GM11168 (cell line): Measurements from ENCODE around the gene DCX.

ENCODE experiments used
- in situ Hi-C: fragments of 300-500 bp; cut with MboI; formaldehyde crosslinking; loops from one replicate; pipeline ENCODE4 v1.12.0; 2022; ENCODE audit warnings: low sequenced_read_pairs; ENCODE audit not compliant: unreplicated experiment

The DCX gene

GRCh38 chrX:111411983-111412382 is at the start of gene DCX:
DCX (minus strand) TSS chrX:111412192; CDS start chrX:111410398, 1,794 bp downstream.
- in situ Hi-C loops = no loop called here

DNA sequence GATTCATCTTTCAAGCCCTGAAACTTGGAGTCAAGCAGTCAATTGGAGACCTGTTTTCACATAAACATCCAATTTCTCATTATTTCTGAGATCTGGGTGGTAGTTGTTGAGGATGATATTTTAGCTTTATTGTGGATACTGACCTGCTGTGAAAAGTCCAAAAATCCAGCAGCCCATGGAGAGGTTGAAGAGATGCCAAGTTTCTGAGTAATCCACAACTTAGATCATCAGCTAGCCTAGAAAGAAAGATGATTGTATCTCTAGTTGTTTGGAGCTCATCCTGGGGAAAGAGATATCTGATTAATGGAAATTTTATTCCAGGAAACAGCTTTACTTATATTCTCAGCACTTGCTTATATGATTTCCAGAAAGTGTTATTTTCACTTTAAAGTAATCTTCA is 48.6 kb upstream of the DCX start:
- in situ Hi-C loops = no loop called here

- in situ Hi-C loops = no loop called here
These were observed 35.3 kb upstream of the DCX start for GRCh38 chrX:111447298-111447697.

GRCh38 chrX:111445485-111445884 is 33.5 kb upstream of the DCX start:
- in situ Hi-C loops = no loop called here

- in situ Hi-C loops = no loop called here
These were observed 32.9 kb upstream of the DCX start for GRCh38 chrX:111444881-111445280.

- in situ Hi-C loops = no loop called here
These were observed 32.0 kb upstream of the DCX start for GRCh38 chrX:111443946-111444345.

GRCh38 chrX:111442791-111443190 is 30.8 kb upstream of the DCX start:
- in situ Hi-C loops = no loop called here

DNA sequence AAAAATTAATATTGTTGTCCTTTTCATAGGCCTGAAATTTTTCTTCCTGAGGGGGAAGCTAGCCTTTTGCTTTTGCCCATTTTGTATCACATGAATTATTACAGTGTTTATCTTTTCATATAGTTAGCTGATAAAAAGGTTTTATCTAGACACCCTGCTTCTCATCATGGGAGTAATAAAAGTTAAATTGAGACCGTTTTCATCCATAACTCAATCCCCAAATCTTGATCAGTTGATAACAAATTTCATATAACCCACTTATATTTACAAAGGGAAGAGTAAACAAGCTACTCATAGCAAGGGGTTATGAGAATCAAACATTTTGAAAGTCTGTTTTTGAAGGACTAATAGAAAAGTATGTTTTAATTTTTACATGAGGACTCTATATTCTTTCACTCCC is 23.5 kb upstream of the DCX start:
- in situ Hi-C loops = no loop called here

- in situ Hi-C loops = no loop called here
These were observed 19.0 kb upstream of the DCX start for GRCh38 chrX:111431001-111431400.

- in situ Hi-C loops = no loop called here
These were observed 435 bp downstream of the DCX start for GRCh38 chrX:111411557-111411956.

DNA sequence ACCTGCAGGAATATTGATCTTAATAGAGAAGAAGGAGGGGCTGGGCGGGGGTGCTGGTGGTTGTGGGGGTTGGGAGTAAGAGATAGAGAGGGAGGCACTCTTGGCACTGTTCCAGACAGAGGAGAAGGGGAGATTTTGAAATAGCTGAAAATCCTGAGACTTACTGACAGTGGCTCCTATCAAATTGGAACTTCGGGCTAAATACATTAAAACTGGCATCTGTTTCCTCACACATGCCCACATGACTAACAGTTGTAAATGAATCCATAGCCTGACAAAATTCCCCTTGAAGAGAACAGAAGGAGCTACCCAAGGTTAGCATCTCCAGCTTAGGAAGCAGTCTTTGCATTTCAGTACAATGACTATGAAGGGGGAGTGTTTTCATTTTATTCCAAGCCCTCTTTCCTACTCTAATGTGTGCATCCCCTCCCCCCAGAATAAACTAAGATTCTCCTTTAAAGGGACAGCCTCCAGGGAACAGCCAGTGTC is 1.4 kb downstream of the DCX start:
- in situ Hi-C loops = no loop called here

DNA sequence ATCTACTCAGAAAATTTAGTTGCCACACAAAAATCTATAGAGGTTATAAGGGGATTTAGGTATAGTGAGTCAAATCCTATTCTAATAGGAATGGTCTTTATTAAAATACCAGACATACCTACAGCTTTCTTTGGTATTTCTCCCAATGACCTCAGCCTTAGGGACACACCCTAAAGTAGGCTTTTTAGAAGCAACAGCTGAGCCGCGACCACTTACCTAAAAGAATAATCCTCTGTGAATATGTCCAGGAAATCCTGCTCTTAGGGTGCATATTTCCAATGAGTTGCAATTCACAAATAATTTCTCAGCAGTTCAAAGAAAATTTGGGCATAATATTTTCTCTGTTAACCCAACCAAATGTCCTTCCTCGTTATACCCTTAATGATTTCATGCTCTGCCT is 2.7 kb downstream of the DCX start:
- in situ Hi-C loops = no loop called here

DNA sequence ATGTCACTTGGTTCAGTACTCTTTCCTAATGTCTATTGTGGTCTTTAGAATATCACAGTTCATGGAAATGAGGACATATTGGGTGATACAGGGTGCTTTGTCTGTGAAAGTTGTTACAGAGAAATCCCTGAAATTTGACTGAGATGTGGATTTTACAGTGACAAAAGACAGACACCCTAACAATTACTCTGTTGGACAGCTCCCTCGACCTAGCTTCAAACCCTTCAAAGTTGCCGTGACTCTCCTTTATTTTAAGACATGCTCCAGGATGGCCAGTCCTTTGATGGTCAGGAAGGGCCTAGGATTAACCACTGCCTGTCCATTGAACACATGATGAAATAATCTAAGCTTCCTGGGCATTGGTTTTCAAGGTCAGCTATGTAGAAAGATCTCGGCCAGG is 4.0 kb downstream of the DCX start:
- in situ Hi-C loops = no loop called here

GRCh38 chrX:111402344-111402743 is 9.6 kb downstream of the DCX start:
- in situ Hi-C loops = no loop called here

GRCh38 chrX:111395149-111395548 is 16.8 kb downstream of the DCX start:
- in situ Hi-C loops = no loop called here

- in situ Hi-C loops = no loop called here
These were observed 17.4 kb downstream of the DCX start for GRCh38 chrX:111394569-111394968.

- in situ Hi-C loops = no loop called here
These were observed 24.4 kb downstream of the DCX start for GRCh38 chrX:111387470-111388070.

DNA sequence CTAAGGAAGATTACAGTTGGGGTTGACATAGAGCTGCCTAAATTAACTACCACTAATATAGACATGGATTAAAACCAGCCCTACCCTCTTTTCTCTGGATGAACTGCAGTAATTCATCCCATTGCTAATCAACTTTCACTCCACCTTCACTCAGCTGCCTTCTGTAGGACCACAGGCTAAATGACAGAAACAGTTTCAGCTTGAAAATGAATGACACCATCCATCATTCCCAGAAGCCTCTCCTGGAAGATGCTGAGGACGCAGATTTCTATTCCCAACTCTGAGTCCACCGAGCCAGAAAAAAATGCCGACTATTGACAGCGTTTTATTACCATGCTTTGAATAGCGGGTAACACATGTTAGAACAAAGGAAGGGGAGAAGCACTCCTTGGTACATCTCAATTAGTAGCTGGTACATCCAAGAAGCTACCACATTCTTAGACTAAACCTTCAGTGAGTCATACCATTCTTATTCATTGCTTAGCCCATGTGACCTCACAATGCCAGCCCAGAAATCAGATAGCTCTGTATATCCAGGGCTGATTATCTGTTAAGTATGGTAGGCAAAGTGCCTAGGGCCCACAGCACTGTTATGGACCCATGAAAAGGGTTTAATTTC is 25.3 kb downstream of the DCX start:
- in situ Hi-C loops = no loop called here

DNA sequence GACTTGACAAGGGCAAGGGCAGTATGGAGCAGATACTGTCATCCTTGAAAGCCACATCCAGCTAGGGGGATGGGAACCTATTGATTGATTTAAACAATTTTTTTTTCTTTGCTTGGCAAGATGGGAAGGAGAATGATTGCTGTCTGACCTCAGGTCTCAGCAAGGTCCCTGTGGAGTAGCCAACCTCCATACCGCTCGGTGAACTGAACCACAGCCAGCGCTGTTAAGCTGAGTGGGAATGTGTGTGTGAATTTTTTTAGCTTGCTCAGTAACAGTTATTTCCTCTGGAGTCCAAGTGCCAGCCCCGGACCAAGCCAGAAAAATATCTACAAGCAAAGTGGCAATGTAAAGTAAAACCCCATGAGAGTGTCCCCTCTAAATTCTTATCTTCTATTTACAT is 25.9 kb downstream of the DCX start:
- in situ Hi-C loops = no loop called here

- in situ Hi-C loops = no loop called here
These were observed 29.7 kb downstream of the DCX start for GRCh38 chrX:111382277-111382676.

DNA sequence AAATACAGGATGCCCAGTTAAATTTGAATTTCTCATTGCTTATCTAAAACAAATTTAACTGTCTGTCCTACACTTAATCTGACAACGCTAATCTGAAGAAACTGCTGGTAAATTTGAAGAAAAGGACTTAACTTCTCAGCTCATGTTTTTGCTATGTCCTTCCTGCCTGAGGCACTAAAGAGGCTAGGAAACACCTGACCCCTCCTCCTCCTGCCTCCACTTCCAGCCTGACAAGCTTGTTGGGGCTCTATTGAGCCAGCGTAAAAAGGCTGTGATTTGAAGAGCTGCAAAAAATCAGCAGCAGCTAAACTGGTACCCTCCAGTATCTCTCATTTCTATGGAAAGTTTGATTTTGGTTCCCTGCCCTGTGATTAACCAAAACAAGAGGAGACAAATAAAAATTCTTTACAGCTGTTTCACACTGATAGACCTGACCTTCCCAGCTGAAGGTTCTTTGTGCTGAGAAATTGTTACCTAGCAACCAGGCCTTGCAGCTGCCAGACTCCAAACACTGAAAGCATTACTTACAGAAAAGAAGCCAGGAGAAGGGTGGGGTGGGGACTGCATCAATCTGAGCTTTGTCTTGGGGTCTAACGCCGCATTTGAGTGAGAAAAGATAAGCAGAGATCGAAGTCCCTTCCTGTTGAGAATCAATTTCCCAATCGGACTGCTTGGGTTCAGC is 35.0 kb downstream of the DCX start:
- in situ Hi-C loops = no loop called here

- in situ Hi-C loops = no loop called here
These were observed 35.5 kb downstream of the DCX start for GRCh38 chrX:111376486-111376885.
